NCI-H1092 (cell line): Measurements from ENCODE around the gene LMF1.

Experiments used
- DNase-seq: peaks from one replicate; lab custom pipeline; 2025; lab: John Stamatoyannopoulos, UW

The LMF1 gene

GRCh38 chr16:984736-985636, 14.2 kb upstream of the LMF1 start:
- DNase-seq, result no peak

GRCh38 chr16:984121-984694, 13.4 kb upstream of the LMF1 start:
- DNase-seq, result no peak

GRCh38 chr16:983044-984030, 12.6 kb upstream of the LMF1 start:
- no peak for DNase-seq

- no peak for DNase-seq
These were observed 11.6 kb upstream of the LMF1 start for GRCh38 chr16:982145-983043.

- no peak for DNase-seq
These were observed 10.9 kb upstream of the LMF1 start, which contains the start of gene SOX8 for GRCh38 chr16:981695-982144. SOX8 (plus strand) TSS chr16:981770; CDS start chr16:981923, 153 bp downstream.

- no peak for DNase-seq
These were observed 9.7 kb upstream of the LMF1 start for GRCh38 chr16:980595-980854.

- DNase-seq, result no peak
These were observed 9.2 kb upstream of the LMF1 start for GRCh38 chr16:979859-980594.

GRCh38 chr16:979147-979546, 8.4 kb upstream of the LMF1 start:
- no peak for DNase-seq

- no peak for DNase-seq
These were observed 7.6 kb upstream of the LMF1 start for GRCh38 chr16:978403-978802.

GRCh38 chr16:977896-978295, 7.1 kb upstream of the LMF1 start:
- no peak for DNase-seq

GRCh38 chr16:977081-977701, 6.4 kb upstream of the LMF1 start:
- no peak for DNase-seq

GRCh38 chr16:976389-976931, 5.7 kb upstream of the LMF1 start:
- no peak for DNase-seq

- no peak for DNase-seq
These were observed 4.5 kb upstream of the LMF1 start for GRCh38 chr16:975291-975690.

GRCh38 chr16:974611-975261, 4.0 kb upstream of the LMF1 start:
- no peak for DNase-seq

GRCh38 chr16:974001-974601, 3.3 kb upstream of the LMF1 start:
- no peak for DNase-seq

- no peak for DNase-seq
These were observed 2.6 kb upstream of the LMF1 start for GRCh38 chr16:973366-973765.

GRCh38 chr16:972316-973002, 1.7 kb upstream of the LMF1 start:
- DNase-seq, result no peak

- no peak for DNase-seq
These were observed 1.2 kb upstream of the LMF1 start for GRCh38 chr16:971981-972315.

- DNase-seq, result no peak
These were observed 760 bp upstream of the LMF1 start for GRCh38 chr16:971582-971905.
